ENCODE results near the gene APOL2. TPM values are rescaled to one million over a fixed set of nuclear protein-coding genes. Genes with fewer than 3 reads are reported as not detected.

Gene APOL2
- total RNA-seq, 1 donor from 2014 or later, result 7.1 TPM

DNA sequence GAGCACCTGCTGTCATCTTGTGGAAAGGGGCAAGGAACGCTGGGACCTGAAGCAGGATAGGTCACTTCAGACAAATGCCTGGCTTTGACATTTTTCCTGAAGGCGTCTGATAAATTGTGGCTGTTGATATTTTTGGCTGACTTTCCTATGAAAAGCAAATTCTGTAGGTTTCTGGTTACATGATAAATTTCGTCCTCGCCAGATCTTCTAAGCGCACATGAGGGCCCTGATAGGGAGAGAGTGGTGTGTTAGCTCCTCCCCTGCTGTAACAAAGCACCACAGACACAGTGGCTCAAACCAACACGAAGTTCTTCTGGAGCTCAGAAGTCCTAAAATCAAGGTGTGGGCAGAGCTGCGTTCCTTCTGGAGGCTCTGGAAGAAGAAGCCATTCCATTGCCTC, 57.3 kb downstream of the APOL2 start:
- no peak for FAIRE-seq
- TF ChIP-seq, protein P1, sequence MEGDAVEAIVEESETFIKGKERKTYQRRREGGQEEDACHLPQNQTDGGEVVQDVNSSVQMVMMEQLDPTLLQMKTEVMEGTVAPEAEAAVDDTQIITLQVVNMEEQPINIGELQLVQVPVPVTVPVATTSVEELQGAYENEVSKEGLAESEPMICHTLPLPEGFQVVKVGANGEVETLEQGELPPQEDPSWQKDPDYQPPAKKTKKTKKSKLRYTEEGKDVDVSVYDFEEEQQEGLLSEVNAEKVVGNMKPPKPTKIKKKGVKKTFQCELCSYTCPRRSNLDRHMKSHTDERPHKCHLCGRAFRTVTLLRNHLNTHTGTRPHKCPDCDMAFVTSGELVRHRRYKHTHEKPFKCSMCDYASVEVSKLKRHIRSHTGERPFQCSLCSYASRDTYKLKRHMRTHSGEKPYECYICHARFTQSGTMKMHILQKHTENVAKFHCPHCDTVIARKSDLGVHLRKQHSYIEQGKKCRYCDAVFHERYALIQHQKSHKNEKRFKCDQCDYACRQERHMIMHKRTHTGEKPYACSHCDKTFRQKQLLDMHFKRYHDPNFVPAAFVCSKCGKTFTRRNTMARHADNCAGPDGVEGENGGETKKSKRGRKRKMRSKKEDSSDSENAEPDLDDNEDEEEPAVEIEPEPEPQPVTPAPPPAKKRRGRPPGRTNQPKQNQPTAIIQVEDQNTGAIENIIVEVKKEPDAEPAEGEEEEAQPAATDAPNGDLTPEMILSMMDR (IDR thresholded peaks at IDR 0.05; ENCODE audit: insufficient read depth, low read length, severe bottlenecking), result no peak
- no peak for DNase-seq (ENCODE audit: low read depth)
- Histone ChIP-seq H3K36me3 (ENCODE audit: control insufficient read depth, insufficient read depth, low read length) (no peaks in the 10 kb centered on the region), H3K27me3 (ENCODE audit: control insufficient read depth, insufficient read depth, low read length) (peaks cover 2% of the 10 kb centered on the region), H3K4me3 (ENCODE audit: low read depth, low read length) (no peak overlapping the region)

DNA sequence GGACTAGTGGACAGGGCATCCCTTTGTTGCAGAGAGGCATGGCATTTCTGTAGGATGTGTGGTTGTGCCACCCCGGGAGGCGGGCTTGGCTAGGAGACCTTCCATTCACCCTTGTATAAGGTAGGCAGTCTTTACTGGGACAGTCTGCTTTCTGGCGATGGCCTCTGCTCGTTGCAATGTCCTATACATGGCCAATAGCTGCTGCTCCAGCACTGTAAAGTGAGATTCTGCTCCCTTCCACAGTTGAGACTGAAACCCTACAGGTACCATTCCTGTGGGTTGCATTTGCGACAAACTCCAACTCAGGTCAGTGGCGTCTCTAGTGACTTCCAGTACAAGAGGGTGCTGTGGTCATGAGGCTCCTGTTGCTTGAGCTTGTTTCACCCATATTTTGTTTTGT, 58.4 kb downstream of the APOL2 start:
- no peak for DNase-seq (ENCODE audit: low read depth)
- no peak for FAIRE-seq
- no peaks in the 10 kb centered on the region for H3K36me3 ChIP-seq (ENCODE audit: control insufficient read depth, insufficient read depth, low read length)
- H3K4me3 ChIP-seq (ENCODE audit: low read depth, low read length), result no peak overlapping the region
- TF ChIP-seq, protein P1 (IDR thresholded peaks at IDR 0.05; ENCODE audit: insufficient read depth, low read length, severe bottlenecking), result no peak
- peaks cover 2% of the 10 kb centered on the region for H3K27me3 ChIP-seq (ENCODE audit: control insufficient read depth, insufficient read depth, low read length)

DNA sequence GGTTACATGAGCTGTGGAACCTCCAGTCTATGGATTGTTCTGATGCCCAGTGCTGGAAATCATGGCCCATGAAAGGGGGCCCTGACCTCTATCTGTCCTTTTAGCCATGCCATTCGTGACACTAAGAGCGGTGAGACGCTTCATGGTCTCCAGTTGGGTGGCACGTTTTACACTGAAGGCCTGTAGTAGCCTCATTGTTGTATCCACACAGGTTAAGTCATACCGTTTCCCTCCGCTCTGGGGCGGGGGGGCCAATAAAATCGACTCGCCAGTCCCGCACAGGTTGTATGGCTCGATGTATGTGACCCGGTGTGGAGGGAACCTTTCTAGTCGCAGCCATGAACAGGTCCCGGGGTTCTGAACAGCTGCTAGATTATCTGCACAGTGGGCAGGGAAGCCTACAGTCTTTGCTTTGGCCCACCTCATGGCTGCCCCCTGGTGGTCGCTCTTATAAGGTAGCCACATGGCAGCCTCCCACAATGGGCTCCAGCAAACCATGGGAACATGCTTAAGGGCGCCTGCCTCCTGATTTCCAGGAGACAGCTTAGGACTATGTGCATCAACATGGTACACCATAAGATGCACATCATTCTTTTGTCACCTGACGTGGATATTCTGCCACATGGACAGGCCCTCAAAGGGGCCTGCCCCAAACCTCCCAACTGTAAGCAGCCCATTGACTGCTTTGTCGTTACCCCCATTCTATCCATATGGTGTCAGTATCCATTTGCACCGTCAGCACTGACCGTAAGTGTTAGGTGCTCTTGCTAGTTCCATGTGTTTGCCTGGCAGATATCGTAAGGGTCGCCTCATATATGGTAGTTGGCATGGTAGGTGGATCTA, 59.1 kb downstream of the APOL2 start:
- H3K4me3 ChIP-seq (ENCODE audit: low read depth, low read length), result no peak overlapping the region
- peak; percentile 37 for DNase-seq (ENCODE audit: low read depth)
- no peak for FAIRE-seq
- TF ChIP-seq, protein P1 (IDR thresholded peaks at IDR 0.05; ENCODE audit: insufficient read depth, low read length, severe bottlenecking), result peak; percentile 87
- H3K36me3 ChIP-seq (ENCODE audit: control insufficient read depth, insufficient read depth, low read length), result no peaks in the 10 kb centered on the region
- peaks cover 2% of the 10 kb centered on the region for H3K27me3 ChIP-seq (ENCODE audit: control insufficient read depth, insufficient read depth, low read length)

DNA sequence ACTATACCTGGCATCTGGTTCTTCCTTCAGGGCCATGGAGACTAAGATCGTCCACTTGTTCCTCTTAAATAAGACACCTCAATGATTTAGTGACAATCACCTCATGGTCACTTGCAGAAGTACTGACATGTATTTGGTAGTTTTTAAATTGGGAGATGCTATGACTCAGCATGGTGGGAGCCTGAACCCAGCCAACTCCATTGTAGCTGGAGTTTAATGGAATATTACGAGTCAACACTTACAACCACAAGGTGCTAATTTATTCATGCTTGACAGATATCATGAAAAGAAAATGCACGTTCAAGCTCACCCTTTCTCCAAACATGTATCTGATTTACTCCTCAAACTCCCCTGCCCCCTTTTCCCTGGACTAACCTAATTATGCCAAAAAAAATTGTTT, 62.2 kb downstream of the APOL2 start:
- DNase-seq (ENCODE audit: low read depth) (no peak), FAIRE-seq (no peak)
- Histone ChIP-seq H3K36me3 (ENCODE audit: control insufficient read depth, insufficient read depth, low read length) (no peaks in the 10 kb centered on the region), H3K4me3 (ENCODE audit: low read depth, low read length) (no peak overlapping the region), H3K27me3 (ENCODE audit: control insufficient read depth, insufficient read depth, low read length) (peaks cover 2% of the 10 kb centered on the region)
- TF ChIP-seq, protein P1 (IDR thresholded peaks at IDR 0.05; ENCODE audit: insufficient read depth, low read length, severe bottlenecking), result no peak

Other genes starting within 250 kb of the APOL2 start
- 69.5 and 101 TPM in 2 replicates for gene RBFOX2, start 210.7 kb downstream of the APOL2 start, total RNA-seq
- gene APOL3, start 78.8 kb downstream of the APOL2 start, total RNA-seq, result 0.13 TPM in 1 of 2 replicates, not detected in the other
- under 0.01 and 0.77 TPM in 2 replicates for gene APOL4, start 37.7 kb downstream of the APOL2 start, total RNA-seq
- gene APOL1, start 13.6 kb upstream of the APOL2 start, total RNA-seq, result 1.8 and 3.1 TPM in 2 replicates
- gene MYH9, start 148.4 kb upstream of the APOL2 start, total RNA-seq, result 378 and 611 TPM in 2 replicates
- 17.9 and 18.1 TPM in 2 replicates for gene TXN2, start 242.1 kb upstream of the APOL2 start, total RNA-seq

All from bronchial epithelial cell (primary cell).